Effector memory CD8-positive, alpha-beta T cell (primary cell): ENCODE results near the gene RPTOR.
"Not testable (repeated sequence)": the region's sequence is repeated elsewhere in the genome, so short reads cannot be mapped to it uniquely, and the experiment has no call there.

Source experiments
- ATAC-seq: fragments of 150-1000 bp; cut with Tn5 transposase; replicated peaks from 2 replicates; pipeline ENCODE4 v1.10.0; 2021; ENCODE audit warnings: mild to moderate bottlenecking, moderate library complexity
- DNase-seq, 3 experiments: peaks; one replicate each; pipeline ENCODE4 v3.0.0; 2021
- H3K27ac Mint-ChIP-seq, 2 donors: one replicate each; pipeline ENCODE4 v1.8.0; 2022; ENCODE audit warnings: mild to moderate bottlenecking in 2 of 2, mixed read lengths in 2 of 2, moderate library complexity in 2 of 2
- H3K27me3 Mint-ChIP-seq, 2 donors: one replicate each; pipeline ENCODE4 v1.8.0; 2022; ENCODE audit warnings: mixed read lengths in 2 of 2
- H3K36me3 Mint-ChIP-seq: one replicate; pipeline ENCODE4 v1.8.0; 2022; ENCODE audit warnings: mild to moderate bottlenecking, moderate library complexity, mixed read lengths; ENCODE audit not compliant: insufficient read depth
- H3K4me1 Mint-ChIP-seq, 2 donors: one replicate each; pipeline ENCODE4 v1.8.0; 2022; ENCODE audit warnings: low read depth in 2 of 2, mixed read lengths in 2 of 2
- H3K4me3 Mint-ChIP-seq, 2 donors: one replicate each; pipeline ENCODE4 v1.8.0; 2022; ENCODE audit warnings: mild to moderate bottlenecking in 2 of 2, mixed read lengths in 2 of 2, moderate library complexity in 2 of 2
- H3K9me3 Mint-ChIP-seq, 2 donors: one replicate each; pipeline ENCODE4 v1.8.0; 2022; ENCODE audit warnings: mixed read lengths in 2 of 2

RPTOR gene

GRCh38 chr17:80574496-80574895 lies 29.9 kb downstream of the RPTOR start:
- Mint-ChIP-seq H3K27ac (no peak overlapping the region), H3K27me3 (no peaks in the 10 kb centered on the region), H3K9me3 (no peaks in the 10 kb centered on the region), H3K4me1 (peaks cover 23 to 24% of the 10 kb centered on the region in 2 donors), H3K4me3 (no peak overlapping the region), H3K36me3 (peaks cover 10% of the 10 kb centered on the region)
- ATAC-seq (no peak), DNase-seq (no peak)

- ATAC-seq: peak; percentile 100
- peak; percentile 89 to 93 (median 91) for DNase-seq
- Mint-ChIP-seq H3K9me3 (no peaks in the 10 kb centered on the region), H3K4me3 (no peak overlapping the region), H3K36me3 (peaks cover 7% of the 10 kb centered on the region), H3K27ac (no peak overlapping the region), H3K27me3 (no peaks in the 10 kb centered on the region), H3K4me1 (peaks cover 19 to 22% of the 10 kb centered on the region in 2 donors)
These were observed 30.6 kb downstream of the RPTOR start for GRCh38 chr17:80575057-80575875.

GRCh38 chr17:80577876-80578570 lies 33.4 kb downstream of the RPTOR start:
- no peak overlapping the region for H3K4me3 Mint-ChIP-seq
- DNase-seq (no peak), ATAC-seq (no peak)
- no peaks in the 10 kb centered on the region for H3K27me3 Mint-ChIP-seq
- peaks cover 7% of the 10 kb centered on the region for H3K36me3 Mint-ChIP-seq
- no peaks in the 10 kb centered on the region for H3K9me3 Mint-ChIP-seq
- no peak overlapping the region for H3K27ac Mint-ChIP-seq
- H3K4me1 Mint-ChIP-seq: peaks cover 20 to 25% of the 10 kb centered on the region in 2 donors

GRCh38 chr17:80578668-80579388 lies 34.2 kb downstream of the RPTOR start:
- not testable (repeated sequence) for H3K27ac Mint-ChIP-seq, H3K4me3 Mint-ChIP-seq, DNase-seq, H3K36me3 Mint-ChIP-seq, H3K27me3 Mint-ChIP-seq, H3K9me3 Mint-ChIP-seq, ATAC-seq
- H3K4me1 Mint-ChIP-seq: peaks cover 19 to 22% of the 10 kb centered on the region in 2 donors

GRCh38 chr17:80582165-80582564 lies 37.5 kb downstream of the RPTOR start:
- Mint-ChIP-seq H3K36me3 (no peaks in the 10 kb centered on the region), H3K9me3 (no peaks in the 10 kb centered on the region), H3K27me3 (no peaks in the 10 kb centered on the region), H3K4me1 (peaks cover 19 to 21% of the 10 kb centered on the region in 2 donors), H3K27ac (peak overlapping the region in 1 of 2 donors; percentile 36), H3K4me3 (no peak overlapping the region)
- ATAC-seq (no peak), DNase-seq (no peak)

GRCh38 chr17:80584176-80584905 lies 39.7 kb downstream of the RPTOR start:
- DNase-seq: no peak
- Mint-ChIP-seq H3K36me3 (no peaks in the 10 kb centered on the region), H3K4me3 (no peak overlapping the region), H3K27ac (peak overlapping the region in 1 of 2 donors; percentile 51), H3K27me3 (no peaks in the 10 kb centered on the region), H3K9me3 (no peaks in the 10 kb centered on the region), H3K4me1 (peaks cover 15 to 17% of the 10 kb centered on the region in 2 donors)
- ATAC-seq: no peak

- no peak overlapping the region for H3K27ac Mint-ChIP-seq
- no peaks in the 10 kb centered on the region for H3K27me3 Mint-ChIP-seq
- no peaks in the 10 kb centered on the region for H3K36me3 Mint-ChIP-seq
- ATAC-seq (no peak), DNase-seq (no peak)
- H3K4me1 Mint-ChIP-seq: peaks cover 12 to 21% of the 10 kb centered on the region in 2 donors
- no peaks in the 10 kb centered on the region for H3K9me3 Mint-ChIP-seq
- no peak overlapping the region for H3K4me3 Mint-ChIP-seq
These were observed 41.5 kb downstream of the RPTOR start for GRCh38 chr17:80585890-80586845.

- Mint-ChIP-seq H3K4me3 (no peak overlapping the region), H3K27ac (no peak overlapping the region), H3K9me3 (no peaks in the 10 kb centered on the region), H3K4me1 (peaks cover 17 to 22% of the 10 kb centered on the region in 2 donors), H3K36me3 (no peaks in the 10 kb centered on the region), H3K27me3 (no peaks in the 10 kb centered on the region)
- ATAC-seq: no peak
- no peak for DNase-seq
These were observed 42.2 kb downstream of the RPTOR start for GRCh38 chr17:80586846-80587228.

- H3K9me3 Mint-ChIP-seq: no peaks in the 10 kb centered on the region
- ATAC-seq (no peak), DNase-seq (no peak)
- no peaks in the 10 kb centered on the region for H3K27me3 Mint-ChIP-seq
- no peaks in the 10 kb centered on the region for H3K36me3 Mint-ChIP-seq
- no peak overlapping the region for H3K27ac Mint-ChIP-seq
- H3K4me1 Mint-ChIP-seq: peaks cover 21% of the 10 kb centered on the region in 2 donors
- no peak overlapping the region for H3K4me3 Mint-ChIP-seq
These were observed 44.2 kb downstream of the RPTOR start for GRCh38 chr17:80588702-80589383.

- ATAC-seq: no peak
- Mint-ChIP-seq H3K27me3 (no peaks in the 10 kb centered on the region), H3K4me1 (peaks cover 25 to 36% of the 10 kb centered on the region in 2 donors), H3K27ac (peak overlapping the region in 1 of 2 donors; percentile 52), H3K4me3 (no peak overlapping the region), H3K9me3 (no peaks in the 10 kb centered on the region), H3K36me3 (no peaks in the 10 kb centered on the region)
- no peak for DNase-seq
These were observed 47.1 kb downstream of the RPTOR start for GRCh38 chr17:80591788-80592187.

GRCh38 chr17:80592243-80592642 lies 47.6 kb downstream of the RPTOR start:
- Mint-ChIP-seq H3K27ac (no peak overlapping the region), H3K36me3 (no peaks in the 10 kb centered on the region), H3K4me3 (no peak overlapping the region), H3K4me1 (peaks cover 26 to 40% of the 10 kb centered on the region in 2 donors), H3K9me3 (no peaks in the 10 kb centered on the region), H3K27me3 (no peaks in the 10 kb centered on the region)
- ATAC-seq (no peak), DNase-seq (no peak)

- Mint-ChIP-seq H3K4me1 (peaks cover 26 to 41% of the 10 kb centered on the region in 2 donors), H3K9me3 (no peaks in the 10 kb centered on the region), H3K4me3 (no peak overlapping the region), H3K36me3 (no peaks in the 10 kb centered on the region), H3K27me3 (no peaks in the 10 kb centered on the region), H3K27ac (no peak overlapping the region)
- no peak for DNase-seq
- ATAC-seq: no peak
These were observed 48.5 kb downstream of the RPTOR start for GRCh38 chr17:80593181-80593580.
